ENCODE results near the gene PRKN.

DNA sequence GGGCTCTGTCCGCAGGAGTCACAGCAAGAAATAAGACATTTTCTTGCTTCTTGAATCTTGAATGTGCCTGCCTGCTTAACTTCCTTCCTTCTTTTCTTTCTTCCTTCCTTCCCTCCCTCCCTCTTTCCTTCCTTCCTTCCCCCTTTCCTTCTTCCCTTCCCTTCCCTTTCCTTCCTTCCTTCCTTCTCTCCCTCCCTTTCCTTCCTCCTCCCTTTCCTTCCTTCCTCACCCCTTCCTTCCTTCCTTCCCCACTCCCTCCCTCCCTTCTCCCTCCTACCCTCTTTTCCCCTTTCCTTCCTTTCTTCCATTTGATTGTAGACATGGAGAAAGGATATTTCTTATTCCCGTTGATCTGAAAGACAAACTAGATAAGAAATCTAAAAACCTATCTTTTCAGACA is 1016.9 kb downstream of the PRKN start:
- TF ChIP-seq, protein P1, sequence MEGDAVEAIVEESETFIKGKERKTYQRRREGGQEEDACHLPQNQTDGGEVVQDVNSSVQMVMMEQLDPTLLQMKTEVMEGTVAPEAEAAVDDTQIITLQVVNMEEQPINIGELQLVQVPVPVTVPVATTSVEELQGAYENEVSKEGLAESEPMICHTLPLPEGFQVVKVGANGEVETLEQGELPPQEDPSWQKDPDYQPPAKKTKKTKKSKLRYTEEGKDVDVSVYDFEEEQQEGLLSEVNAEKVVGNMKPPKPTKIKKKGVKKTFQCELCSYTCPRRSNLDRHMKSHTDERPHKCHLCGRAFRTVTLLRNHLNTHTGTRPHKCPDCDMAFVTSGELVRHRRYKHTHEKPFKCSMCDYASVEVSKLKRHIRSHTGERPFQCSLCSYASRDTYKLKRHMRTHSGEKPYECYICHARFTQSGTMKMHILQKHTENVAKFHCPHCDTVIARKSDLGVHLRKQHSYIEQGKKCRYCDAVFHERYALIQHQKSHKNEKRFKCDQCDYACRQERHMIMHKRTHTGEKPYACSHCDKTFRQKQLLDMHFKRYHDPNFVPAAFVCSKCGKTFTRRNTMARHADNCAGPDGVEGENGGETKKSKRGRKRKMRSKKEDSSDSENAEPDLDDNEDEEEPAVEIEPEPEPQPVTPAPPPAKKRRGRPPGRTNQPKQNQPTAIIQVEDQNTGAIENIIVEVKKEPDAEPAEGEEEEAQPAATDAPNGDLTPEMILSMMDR (IDR thresholded peaks at IDR 0.05) = no peak
- TF ChIP-seq POLR2A (IDR thresholded peaks at IDR 0.05) = no peak

Data from thyroid gland (tissue), 4 donors.